Natural killer cell (primary cell): ENCODE results near the gene INPP4B. TPM values are rescaled to one million over a fixed set of nuclear protein-coding genes. Genes with fewer than 3 reads are reported as not detected.
A peak's percentile ranks its signal among the peaks of the same experiment; 100 is the strongest.

Experiments used
- ATAC-seq, 3 donors: fragments of 150-1000 bp in 2 of 3; fragments of 200-7000 bp in 1 of 3; cut with Tn5 transposase; 1 replicate in 1 of 3; 2 replicates in 2 of 3; pipeline ENCODE4 v1.10.0; 2021; ENCODE audit warnings: mild to moderate bottlenecking in 2 of 3, moderate library complexity in 2 of 3
- DNase-seq, 2 donors: peaks; one replicate each; pipeline versions ENCODE4 v3.0.0 to v3.0.0-alpha.2; 2013 to 2021; ENCODE audit warnings: mixed read lengths in 1 of 2
- H3K27ac ChIP-seq: one replicate; pipeline ENCODE4 v1.5.1; 2013; ENCODE audit warnings: mild to moderate bottlenecking, low read length
- H3K27me3 ChIP-seq: one replicate; pipeline ENCODE4 v1.6.1; 2013; ENCODE audit warnings: low read length; ENCODE audit not compliant: control insufficient read depth, insufficient read depth
- H3K36me3 ChIP-seq: one replicate; pipeline ENCODE4 v1.6.1; 2013; ENCODE audit warnings: low read length; ENCODE audit not compliant: control insufficient read depth, insufficient read depth
- H3K4me1 ChIP-seq: one replicate; pipeline ENCODE4 v1.6.1; 2013; ENCODE audit warnings: low read length; ENCODE audit not compliant: control insufficient read depth, insufficient read depth
- H3K4me3 ChIP-seq: one replicate; pipeline ENCODE4 v1.5.1; 2013; ENCODE audit warnings: low read length
- H3K9me3 ChIP-seq: one replicate; pipeline ENCODE4 v1.6.1; 2013; ENCODE audit warnings: low read length; ENCODE audit not compliant: control insufficient read depth, insufficient read depth
- H3K27ac Mint-ChIP-seq, 2 donors: one replicate each; pipeline ENCODE4 v1.8.0; 2022; ENCODE audit warnings: mild to moderate bottlenecking in 2 of 2, mixed read lengths in 2 of 2, moderate library complexity in 1 of 2
- H3K27me3 Mint-ChIP-seq, 2 donors: one replicate each; pipeline ENCODE4 v1.8.0; 2022; ENCODE audit warnings: low read depth in 2 of 2, mixed read lengths in 2 of 2
- H3K36me3 Mint-ChIP-seq: one replicate; pipeline ENCODE4 v1.8.0; 2022; ENCODE audit warnings: mixed read lengths
- H3K4me1 Mint-ChIP-seq, 2 donors: one replicate each; pipeline ENCODE4 v1.8.0; 2022; ENCODE audit warnings: mixed read lengths in 2 of 2
- H3K4me3 Mint-ChIP-seq: one replicate; pipeline ENCODE4 v1.8.0; 2022; ENCODE audit warnings: mild to moderate bottlenecking, moderate library complexity, mixed read lengths
- H3K9me3 Mint-ChIP-seq, 2 donors: one replicate each; pipeline ENCODE4 v1.8.0; 2022; ENCODE audit warnings: mixed read lengths in 2 of 2
- CTCF ChIP-seq: fragments of 200-600 bp; IDR thresholded peaks from one replicate; pipeline ENCODE4 v1.8.0; 2022; ENCODE audit warnings: antibody characterized with exemption
- WGBS: methylation state at CpG from one replicate; pipeline ENCODE4 v1.1.7; 2013; ENCODE audit warnings: missing lambda C conversion rate; ENCODE audit not compliant: insufficient coverage; 5-methylcytosine and 5-hydroxymethylcytosine counted together
- intact Hi-C: fragments of 100-400 bp; cut with micrococcal nuclease; formaldehyde crosslinking; loops from one replicate; pipeline ENCODE4 v1.14.2; 2022
- total RNA-seq, 4 donors: library from RNA; stranded (reverse); fragments of 120-200 nt in 1 of 4; gene quantifications; one replicate each; pipeline versions ENCODE4 v1.2.3 to v1.2.4, GENCODE V29; 2013 to 2022

The INPP4B gene
- total RNA-seq, 3 donors from 2014 or later (not counting 1 experiment from before 2014, with no cell fraction given): 2.4 to 6.2 (median 4.5) TPM

- Mint-ChIP-seq H3K27me3 (no peaks in the 10 kb centered on the region), H3K36me3 (no peaks in the 10 kb centered on the region), H3K27ac (peak overlapping the region; percentile 22 to 23), H3K4me1 (peaks cover 23 to 25% of the 10 kb centered on the region in 2 donors), H3K9me3 (no peaks in the 10 kb centered on the region), H3K4me3 (no peak overlapping the region)
- no peak for DNase-seq
- Histone ChIP-seq H3K9me3 (no peaks in the 10 kb centered on the region), H3K27me3 (no peaks in the 10 kb centered on the region), H3K27ac (peak overlapping the region; percentile 14), H3K4me1 (peaks cover 13% of the 10 kb centered on the region), H3K4me3 (no peak overlapping the region), H3K36me3 (no peaks in the 10 kb centered on the region)
- no peak for TF ChIP-seq CTCF
- ATAC-seq: no peak
- intact Hi-C loops: loop anchor here (10.0 kb wide), 1 partner anchor 1129 kb away; no protein-coding TSS in a partner anchor
Observed at GRCh38 chr4:142356118-142356759, 489.9 kb downstream of the INPP4B start.

GRCh38 chr4:142355421-142355930 lies 490.6 kb downstream of the INPP4B start:
- no peaks in the 10 kb centered on the region for H3K9me3 Mint-ChIP-seq
- Histone ChIP-seq H3K4me1 (peaks cover 13% of the 10 kb centered on the region), H3K9me3 (no peaks in the 10 kb centered on the region), H3K27me3 (no peaks in the 10 kb centered on the region), H3K4me3 (no peak overlapping the region), H3K27ac (peak overlapping the region; percentile 30), H3K36me3 (no peaks in the 10 kb centered on the region)
- peaks cover 23 to 25% of the 10 kb centered on the region in 2 donors for H3K4me1 Mint-ChIP-seq
- no peaks in the 10 kb centered on the region for H3K36me3 Mint-ChIP-seq
- intact Hi-C loops: loop anchor here (10.0 kb wide), 1 partner anchor 1129 kb away; no protein-coding TSS in a partner anchor
- peak overlapping the region; percentile 55 for H3K4me3 Mint-ChIP-seq
- H3K27me3 Mint-ChIP-seq: no peaks in the 10 kb centered on the region
- 78% methylated on average over 1 of the region's 1 CpG for WGBS
- ATAC-seq (no peak), DNase-seq (no peak)
- no peak for TF ChIP-seq CTCF
- peak overlapping the region; percentile 22 to 34 for H3K27ac Mint-ChIP-seq

- Mint-ChIP-seq H3K27ac (peak overlapping the region; percentile 22 to 34), H3K27me3 (no peaks in the 10 kb centered on the region), H3K36me3 (no peaks in the 10 kb centered on the region), H3K4me1 (peaks cover 23 to 25% of the 10 kb centered on the region in 2 donors), H3K9me3 (no peaks in the 10 kb centered on the region), H3K4me3 (peak overlapping the region; percentile 55)
- H3K9me3 ChIP-seq: no peaks in the 10 kb centered on the region
- DNase-seq: peak in 1 of 2 donors; percentile 78
- no peaks in the 10 kb centered on the region for H3K27me3 ChIP-seq
- H3K36me3 ChIP-seq: no peaks in the 10 kb centered on the region
- intact Hi-C loops: loop anchor here (10.0 kb wide), 1 partner anchor 1130 kb away; no protein-coding TSS in a partner anchor
- WGBS: 51% methylated on average over 6 of the region's 8 CpGs
- ATAC-seq: peak; percentile 59 to 72 (median 63)
- peaks cover 13% of the 10 kb centered on the region for H3K4me1 ChIP-seq
- H3K4me3 ChIP-seq: no peak overlapping the region
- H3K27ac ChIP-seq: peak overlapping the region; percentile 41
- no peak for TF ChIP-seq CTCF
Observed at GRCh38 chr4:142354794-142355420, 491.2 kb downstream of the INPP4B start.
